Progenitor cell of endocrine pancreas (in vitro differentiated cells): ENCODE results near the gene PSMD7. TPM values are rescaled to one million over a fixed set of nuclear protein-coding genes. Genes with fewer than 3 reads are reported as not detected.

Experiments
- DNase-seq: peaks from one replicate; pipeline ENCODE4 v3.0.0; 2021; ENCODE audit warnings: low spot score; ENCODE audit not compliant: unreplicated experiment
- H3K27ac Mint-ChIP-seq: 2 replicates; pipeline ENCODE4 v1.8.0; 2021; ENCODE audit warnings: mild to moderate bottlenecking, moderate library complexity, mixed read lengths
- H3K27me3 Mint-ChIP-seq: 2 replicates; pipeline ENCODE4 v1.8.0; 2021; ENCODE audit warnings: mixed read lengths
- H3K36me3 Mint-ChIP-seq: 2 replicates; pipeline ENCODE4 v1.8.0; 2022; ENCODE audit warnings: mixed read lengths; ENCODE audit not compliant: insufficient read depth
- H3K4me1 Mint-ChIP-seq: 2 replicates; pipeline ENCODE4 v1.8.0; 2021; ENCODE audit warnings: low read depth, mixed read lengths
- H3K4me3 Mint-ChIP-seq: 2 replicates; pipeline ENCODE4 v1.8.0; 2021; ENCODE audit warnings: low read depth, mild to moderate bottlenecking, moderate library complexity, mixed read lengths
- H3K9me3 Mint-ChIP-seq: 2 replicates; pipeline ENCODE4 v1.8.0; 2021; ENCODE audit warnings: low read depth, mixed read lengths
- CTCF ChIP-seq: fragments of 200-600 bp; sonication (generic); IDR thresholded peaks from one replicate; pipeline ENCODE4 v1.5.0; 2021; ENCODE audit warnings: antibody characterized with exemption, mild to moderate bottlenecking; ENCODE audit not compliant: unreplicated experiment
- total RNA-seq: library from RNA; stranded (reverse); gene quantifications from 2 replicates; pipeline ENCODE4 v1.2.1, GENCODE V29; 2021

PSMD7 gene
- total RNA-seq, 1 donor from 2014 or later, result 87.6 TPM

- TF ChIP-seq CTCF, result no peak
- peaks cover 5% of the 10 kb centered on the region for H3K9me3 Mint-ChIP-seq
- H3K27me3 Mint-ChIP-seq, result no peaks in the 10 kb centered on the region
- peaks cover 2% of the 10 kb centered on the region for H3K36me3 Mint-ChIP-seq
- DNase-seq, result no peak
- H3K27ac Mint-ChIP-seq, result no peak overlapping the region
- no peak overlapping the region for H3K4me3 Mint-ChIP-seq
- H3K4me1 Mint-ChIP-seq, result peaks cover 11% of the 10 kb centered on the region
Observed at GRCh38 chr16:74291176-74291575, 5.4 kb upstream of the PSMD7 start.

- Mint-ChIP-seq H3K4me1 (peaks cover 12% of the 10 kb centered on the region), H3K9me3 (peaks cover 5% of the 10 kb centered on the region), H3K27ac (no peak overlapping the region), H3K36me3 (peaks cover 2% of the 10 kb centered on the region), H3K27me3 (no peaks in the 10 kb centered on the region), H3K4me3 (no peak overlapping the region)
- no peak for TF ChIP-seq CTCF
- no peak for DNase-seq
Observed at GRCh38 chr16:74291577-74292208, 4.9 kb upstream of the PSMD7 start.

GRCh38 chr16:74296104-74296431, 546 bp upstream of the PSMD7 start:
- Mint-ChIP-seq H3K4me1 (peaks cover 20% of the 10 kb centered on the region), H3K4me3 (peak overlapping the region; percentile 87), H3K9me3 (peaks cover 5% of the 10 kb centered on the region), H3K27ac (peak overlapping the region; percentile 97), H3K27me3 (no peaks in the 10 kb centered on the region), H3K36me3 (peaks cover 5% of the 10 kb centered on the region)
- no peak for DNase-seq
- TF ChIP-seq CTCF, result no peak

- no peak for TF ChIP-seq CTCF
- DNase-seq, result no peak
- H3K4me3 Mint-ChIP-seq, result peak overlapping the region; percentile 87
- peaks cover 8% of the 10 kb centered on the region for H3K36me3 Mint-ChIP-seq
- no peaks in the 10 kb centered on the region for H3K27me3 Mint-ChIP-seq
- peak overlapping the region; percentile 97 for H3K27ac Mint-ChIP-seq
- H3K4me1 Mint-ChIP-seq, result peaks cover 20% of the 10 kb centered on the region
- H3K9me3 Mint-ChIP-seq, result no peaks in the 10 kb centered on the region
Observed at GRCh38 chr16:74297145-74297665, 591 bp downstream of the PSMD7 start.

- H3K27me3 Mint-ChIP-seq, result no peaks in the 10 kb centered on the region
- no peaks in the 10 kb centered on the region for H3K9me3 Mint-ChIP-seq
- peak overlapping the region; percentile 87 for H3K4me3 Mint-ChIP-seq
- H3K27ac Mint-ChIP-seq, result no peak overlapping the region
- no peak for TF ChIP-seq CTCF
- peaks cover 10% of the 10 kb centered on the region for H3K36me3 Mint-ChIP-seq
- H3K4me1 Mint-ChIP-seq, result peaks cover 20% of the 10 kb centered on the region
- DNase-seq, result no peak
Observed at GRCh38 chr16:74298104-74298503, 1.5 kb downstream of the PSMD7 start.
